HTR-8/SVneo (cell line): ENCODE measurements around the gene ATRN.
"Not testable (repeated sequence)": the region's sequence is repeated elsewhere in the genome, so short reads cannot be mapped to it uniquely, and the experiment has no call there.

Source experiments
- DNase-seq: peaks from one replicate; pipeline ENCODE4 v3.0.0; 2011; ENCODE audit warnings: low spot score, mixed read lengths; ENCODE audit not compliant: insufficient read length
- FAIRE-seq: peaks from 2 replicates; lab custom pipeline; 2011; peaks lifted over from hg19 to GRCh38; lab: Jason Lieb, UNC

Gene ATRN

GRCh38 chr20:3510110-3510509, 39.3 kb downstream of the ATRN start:
- DNase-seq (no peak), FAIRE-seq (peak; percentile 38)

GRCh38 chr20:3512239-3512638, 41.4 kb downstream of the ATRN start:
- DNase-seq, FAIRE-seq: not testable (repeated sequence)

DNA sequence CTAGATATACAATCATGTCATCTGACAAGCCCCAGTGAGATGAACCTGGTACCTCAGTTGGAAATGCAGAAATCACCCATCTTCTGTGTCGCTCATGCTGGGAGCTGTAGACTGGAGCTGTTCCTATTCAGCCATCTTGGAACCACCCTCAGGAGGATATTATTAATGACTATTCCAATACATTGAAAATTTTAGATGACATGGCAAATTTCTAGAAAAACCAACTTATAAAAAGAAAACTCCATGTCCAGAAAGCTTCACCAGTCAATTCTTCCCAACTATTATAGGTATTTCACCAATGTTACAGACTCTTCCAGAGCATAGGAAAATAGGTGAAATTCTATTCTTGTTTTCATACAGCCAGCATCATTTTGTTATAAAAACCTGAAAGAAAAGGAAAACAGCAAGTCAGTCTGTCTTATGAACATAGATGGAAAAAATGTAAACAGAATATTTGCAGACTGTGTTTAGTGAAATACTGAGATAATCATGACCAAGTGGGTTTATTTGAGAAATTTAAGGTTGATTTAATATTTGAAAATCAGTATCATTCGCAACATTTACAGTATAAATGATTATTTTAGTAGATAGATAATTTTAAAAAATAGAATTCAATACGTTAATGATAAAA, 43.3 kb downstream of the ATRN start:
- FAIRE-seq (no peak), DNase-seq (no peak)

- FAIRE-seq: no peak
- no peak for DNase-seq
Measured at GRCh38 chr20:3515379-3516170, 44.8 kb downstream of the ATRN start.

DNA sequence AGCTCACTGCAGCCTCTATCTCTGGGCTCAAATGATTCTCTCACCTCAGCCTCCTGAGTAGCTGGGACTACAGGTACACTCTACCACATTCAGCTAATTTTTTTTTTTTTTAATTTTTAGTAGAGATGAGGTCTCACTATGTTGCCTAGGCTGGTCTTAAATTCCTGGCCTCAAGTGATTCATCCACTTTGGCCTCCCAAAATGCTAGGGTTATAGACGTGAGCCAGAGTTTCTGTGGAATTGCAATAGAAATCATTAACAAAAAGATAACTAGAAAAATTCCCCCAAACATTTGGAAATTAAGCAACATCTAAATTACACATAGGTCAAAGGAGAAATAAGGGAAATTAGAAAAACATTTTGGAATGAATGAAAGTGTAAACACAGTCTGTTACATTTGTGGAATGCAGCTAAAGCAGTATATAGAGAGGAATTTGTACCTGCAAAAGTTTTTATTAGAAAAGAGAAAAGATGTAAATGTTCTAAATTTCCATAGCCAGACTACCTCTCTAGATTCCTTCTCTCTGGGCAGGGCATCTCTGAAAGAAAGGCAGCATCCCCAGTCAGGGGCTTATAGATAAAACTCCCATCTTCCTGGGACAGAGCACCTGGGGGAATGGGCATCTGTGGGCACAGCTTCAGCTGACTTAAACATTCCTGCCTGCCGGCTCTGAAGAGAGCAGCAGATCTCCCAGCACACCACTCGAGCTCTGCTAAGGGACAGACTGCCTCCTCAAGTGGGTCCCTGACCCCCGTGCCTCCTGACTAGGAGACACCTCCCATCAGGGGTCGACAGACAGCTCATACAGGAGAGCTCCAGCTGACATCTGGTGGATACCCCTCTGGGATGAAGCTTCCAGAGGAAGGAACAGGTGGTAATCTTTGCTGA, 51.3 kb downstream of the ATRN start:
- no peak for DNase-seq
- FAIRE-seq: no peak

- not testable (repeated sequence) for DNase-seq, FAIRE-seq
Measured at GRCh38 chr20:3524696-3525095, 53.9 kb downstream of the ATRN start.

DNA sequence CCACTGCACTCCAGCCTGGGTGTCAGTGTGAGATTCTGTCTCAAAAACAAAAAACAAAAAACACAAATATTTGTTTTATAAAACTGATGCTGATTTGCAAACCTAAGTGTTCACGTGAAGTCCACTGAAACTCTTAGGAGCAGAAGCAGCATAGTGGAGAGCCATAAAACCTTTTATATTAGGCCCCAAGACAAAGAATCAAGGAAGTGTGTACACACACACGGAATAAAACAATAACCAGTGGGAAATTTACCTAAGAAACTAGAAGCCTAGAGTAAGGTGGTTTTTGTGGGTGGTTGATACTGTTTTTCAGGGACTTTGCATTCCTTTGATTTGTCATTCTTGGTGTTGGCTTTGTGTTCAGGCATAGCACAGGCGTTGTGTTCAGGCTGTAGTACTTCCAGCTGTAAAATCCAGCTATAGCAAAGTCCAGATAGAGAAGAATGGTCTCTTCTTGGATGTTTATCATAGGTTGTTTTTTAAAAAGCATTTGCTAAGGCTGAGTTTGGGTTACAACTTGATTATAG, 61.3 kb downstream of the ATRN start:
- FAIRE-seq: no peak
- no peak for DNase-seq

DNA sequence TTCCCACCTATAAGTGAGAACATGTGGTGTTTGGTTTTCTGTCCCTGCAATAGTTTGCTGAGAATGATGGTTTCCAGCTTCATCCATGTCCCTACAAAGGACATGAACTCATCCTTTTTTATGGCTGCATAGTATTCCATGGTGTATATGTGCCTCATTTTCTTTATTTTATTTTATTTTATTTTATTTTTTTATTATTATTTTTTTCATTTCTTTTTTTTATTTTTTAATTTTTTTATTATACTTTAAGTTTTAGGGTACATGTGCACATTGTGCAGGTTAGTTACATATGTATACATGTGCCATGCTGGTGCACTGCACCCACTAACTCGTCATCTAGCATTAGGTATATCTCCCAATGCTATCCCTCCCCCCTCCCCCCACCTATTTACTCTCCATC, 66.9 kb downstream of the ATRN start:
- DNase-seq, FAIRE-seq: not testable (repeated sequence)

DNA sequence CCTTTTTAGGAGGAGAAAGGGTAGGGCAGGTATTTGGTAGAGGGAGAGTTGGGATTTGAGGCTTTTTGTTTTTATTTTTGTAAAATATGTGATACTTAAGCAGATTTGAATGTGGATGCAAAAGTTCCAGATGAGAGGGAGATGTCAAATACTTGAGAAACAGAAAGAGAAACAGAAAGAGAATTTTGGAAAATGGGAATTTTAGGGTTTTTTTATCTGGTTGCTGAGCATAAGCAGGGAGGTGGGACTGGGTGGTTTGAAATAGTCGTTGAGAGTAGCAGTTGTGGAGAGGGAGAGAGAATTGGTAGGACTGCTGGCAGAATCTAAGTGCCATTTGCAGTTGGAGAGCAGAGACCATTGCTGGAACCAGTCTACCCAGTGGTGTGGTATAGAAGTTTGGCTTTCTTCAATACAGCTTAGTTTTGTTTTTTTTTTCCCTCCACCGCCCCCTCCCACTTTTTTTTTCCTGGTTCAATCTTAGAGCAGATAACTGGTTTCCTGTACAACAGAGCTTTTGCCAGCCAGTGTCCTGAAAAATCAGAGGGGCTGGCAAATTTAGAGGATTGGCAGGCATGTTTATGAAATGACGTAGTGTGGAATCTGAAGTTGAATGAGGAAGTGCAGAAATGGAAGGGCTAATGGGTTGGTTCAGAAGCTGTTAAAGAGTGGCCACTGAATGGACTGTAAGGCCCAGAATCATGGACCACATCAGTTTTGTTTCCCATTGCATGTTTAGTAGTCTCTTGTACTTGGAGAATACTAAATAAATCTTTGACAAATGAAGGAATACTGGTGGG, 68.7 kb downstream of the ATRN start:
- no peak for FAIRE-seq
- DNase-seq: no peak

GRCh38 chr20:3541887-3542721, 71.3 kb downstream of the ATRN start:
- no peak for FAIRE-seq
- no peak for DNase-seq

GRCh38 chr20:3543901-3544507, 73.2 kb downstream of the ATRN start:
- no peak for FAIRE-seq
- DNase-seq: no peak

DNA sequence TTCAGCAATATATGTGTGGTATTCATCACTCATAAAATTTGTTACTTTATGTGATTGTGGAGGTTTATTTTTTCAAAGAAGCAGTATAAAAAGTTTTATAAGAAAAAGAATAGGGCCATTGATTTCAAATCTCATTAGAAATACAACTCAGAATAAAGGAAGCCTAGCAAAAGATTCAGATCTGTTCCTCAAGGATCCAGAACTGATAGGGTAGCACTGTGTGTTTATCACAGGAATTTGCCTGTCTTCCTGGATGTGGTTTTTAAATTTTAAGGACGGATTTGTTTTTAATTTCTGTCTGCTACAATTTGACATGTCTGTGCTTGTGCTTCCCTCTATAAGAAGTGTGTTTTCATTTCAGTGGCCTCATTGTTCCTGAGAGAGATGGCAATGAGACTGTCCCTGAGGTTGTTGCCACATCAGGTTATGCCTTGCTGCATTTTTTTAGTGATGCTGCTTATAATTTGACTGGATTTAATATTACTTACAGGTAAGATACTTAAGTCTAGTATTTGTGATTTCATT, 74.6 kb downstream of the ATRN start:
- DNase-seq (no peak), FAIRE-seq (no peak)

DNA sequence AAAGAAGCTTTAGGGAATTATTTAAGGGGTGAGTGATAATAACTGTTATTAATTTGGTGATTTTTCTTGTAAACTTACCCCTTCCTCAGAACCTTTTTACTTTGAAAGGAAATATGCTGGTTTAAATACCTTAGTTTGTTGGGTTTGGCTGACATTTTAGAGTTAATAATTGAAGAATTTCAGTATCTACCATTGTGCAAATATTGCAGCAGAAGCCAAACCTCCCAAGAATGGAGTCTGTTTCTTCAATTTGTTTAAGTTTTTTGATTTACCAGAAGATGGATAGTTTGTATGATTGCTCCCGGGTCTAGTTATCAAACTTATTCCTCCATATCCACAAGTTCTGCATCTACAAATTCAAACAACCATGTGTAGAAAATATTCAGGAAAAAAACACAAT, 77.1 kb downstream of the ATRN start:
- FAIRE-seq: no peak

DNA sequence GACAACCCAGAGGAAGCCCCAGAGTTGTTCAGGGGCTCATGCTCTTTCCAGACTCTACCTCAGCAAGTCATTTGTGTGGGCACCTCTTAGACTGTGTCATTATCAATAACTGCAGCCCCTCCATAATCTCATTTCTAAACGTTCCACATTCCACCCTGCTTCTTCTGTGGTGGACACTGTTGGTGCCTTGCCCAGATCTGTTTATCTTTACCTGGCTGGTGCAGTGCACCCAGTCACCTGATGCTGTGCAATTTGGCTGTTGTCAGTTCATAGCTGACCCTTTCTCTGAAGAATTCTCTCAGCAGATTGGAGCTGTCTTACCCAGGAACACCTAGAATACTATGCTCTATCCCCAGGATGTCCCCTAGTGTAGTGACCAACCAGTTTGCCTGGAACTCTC, 80.0 kb downstream of the ATRN start:
- FAIRE-seq (no peak), DNase-seq (no peak)

More for the DNA sequence above, 77.1 kb downstream of the ATRN start:
- no peak for DNase-seq

- DNase-seq (no peak), FAIRE-seq (no peak)
Measured at GRCh38 chr20:3551681-3552434, 81.0 kb downstream of the ATRN start.

GRCh38 chr20:3553663-3554062, 82.8 kb downstream of the ATRN start:
- no peak for FAIRE-seq
- DNase-seq: no peak

DNA sequence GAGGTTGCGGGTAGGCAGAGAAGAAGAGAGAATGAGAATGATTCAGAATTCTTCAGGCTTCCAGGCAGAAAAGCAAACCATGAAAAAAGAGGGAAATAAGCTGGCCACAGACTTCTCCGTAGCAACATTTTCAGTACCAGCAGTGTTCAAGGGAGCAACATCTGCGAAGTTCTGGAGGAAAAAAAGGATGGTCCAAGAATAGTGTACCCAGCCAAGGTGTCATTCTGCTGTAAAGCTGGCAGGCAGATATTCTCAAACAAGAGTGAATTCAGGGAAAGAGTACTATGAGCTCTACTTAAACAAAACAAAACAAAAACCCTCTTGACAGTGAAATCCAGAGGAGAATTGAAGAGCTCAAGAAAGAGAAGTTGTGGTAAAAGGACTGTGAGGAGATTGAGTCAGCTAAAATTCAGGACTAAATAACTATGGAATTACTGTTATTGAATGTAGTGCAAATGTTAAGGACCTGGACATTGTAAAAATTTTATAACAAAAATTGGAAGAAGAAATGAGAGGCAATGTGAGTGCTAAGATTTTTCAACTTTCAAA, 86.5 kb downstream of the ATRN start:
- FAIRE-seq: no peak

More for the DNA sequence above, 86.5 kb downstream of the ATRN start:
- DNase-seq: no peak
